Neutrophil (primary cell): ENCODE results near the gene ATR.

ENCODE experiments used
- H3K27ac ChIP-seq: fragments of 200-600 bp; sonication (generic); 2 replicates; pipeline ENCODE4 v1.5.1; 2016; ENCODE audit warnings: mild to moderate bottlenecking, moderate library complexity
- H3K27me3 ChIP-seq: fragments of 200-600 bp; sonication (generic); 2 replicates; pipeline ENCODE4 v1.6.0; 2016; ENCODE audit warnings: mild to moderate bottlenecking
- H3K36me3 ChIP-seq: fragments of 200-600 bp; sonication (generic); 2 replicates; pipeline ENCODE4 v1.5.1; 2017
- H3K4me1 ChIP-seq, 2 experiments: fragments of 200-600 bp in 1 of 2; sonication (generic) in 1 of 2; 1 replicate in 1 of 2; 2 replicates in 1 of 2; pipeline versions ENCODE4 v1.5.1 to v1.6.1; 2013 to 2016; ENCODE audit warnings: low read depth in 1 of 2, low read length in 1 of 2, mild to moderate bottlenecking in 1 of 2, moderate library complexity in 1 of 2; ENCODE audit not compliant: control insufficient read depth in 1 of 2, insufficient read depth in 1 of 2
- H3K4me3 ChIP-seq, 2 experiments: fragments of 200-600 bp in 1 of 2; sonication (generic) in 1 of 2; 1 replicate in 1 of 2; 2 replicates in 1 of 2; pipeline ENCODE4 v1.5.1; 2013 to 2016; ENCODE audit warnings: low read depth in 1 of 2, low read length in 1 of 2, mild to moderate bottlenecking in 1 of 2, moderate library complexity in 1 of 2
- H3K9me3 ChIP-seq: fragments of 200-600 bp; sonication (generic); 2 replicates; pipeline ENCODE4 v1.5.1; 2016
- TF ChIP-seq, protein P1 (sequence below): fragments of 200-600 bp; sonication (generic); IDR thresholded peaks from 2 replicates; pipeline ENCODE4 v1.5.1; 2016; ENCODE audit warnings: antibody characterized with exemption

Gene ATR

DNA sequence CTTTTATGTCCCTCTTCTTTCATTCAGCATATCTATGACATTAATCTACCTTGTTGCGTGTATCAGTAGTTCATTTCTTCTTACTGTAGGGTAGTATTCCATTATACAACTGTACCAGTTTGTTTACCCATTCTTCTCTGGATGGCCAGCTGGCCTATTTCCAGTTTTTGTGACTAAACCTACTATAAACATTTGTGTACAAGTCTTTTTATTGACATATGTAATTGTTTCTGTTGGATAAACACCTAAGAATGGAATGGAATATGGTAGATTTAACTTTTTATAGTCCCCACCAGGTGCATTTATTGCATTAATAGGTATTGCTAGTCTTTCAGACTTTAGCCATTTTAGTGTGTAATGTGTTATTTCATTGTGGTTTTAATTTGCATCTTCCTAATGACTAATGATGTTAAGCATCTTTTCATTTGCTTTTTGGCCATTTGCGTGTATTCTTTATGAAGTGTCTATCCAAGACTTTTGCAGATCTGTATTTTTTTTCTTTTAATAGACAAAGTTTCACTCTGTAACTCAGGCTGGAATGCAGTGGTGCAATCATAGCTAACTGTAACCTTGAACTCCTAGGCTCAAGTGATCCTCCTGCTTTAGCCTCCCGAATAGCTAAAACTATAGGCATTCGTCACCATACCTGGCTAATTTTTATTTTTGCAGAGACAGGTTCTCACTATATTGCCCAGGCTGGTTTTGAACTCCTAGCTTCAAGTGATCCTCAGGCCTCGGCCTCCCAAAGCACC, 88.8 kb downstream of the ATR start:
- no peak overlapping the region for H3K4me3 ChIP-seq
- H3K4me1 ChIP-seq: peaks cover 0 to 4% of the 10 kb centered on the region in 2 experiments
- no peaks in the 10 kb centered on the region for H3K9me3 ChIP-seq
- no peak overlapping the region for H3K27ac ChIP-seq
- H3K36me3 ChIP-seq: peaks cover 21% of the 10 kb centered on the region
- no peaks in the 10 kb centered on the region for H3K27me3 ChIP-seq
- TF ChIP-seq, protein P1, sequence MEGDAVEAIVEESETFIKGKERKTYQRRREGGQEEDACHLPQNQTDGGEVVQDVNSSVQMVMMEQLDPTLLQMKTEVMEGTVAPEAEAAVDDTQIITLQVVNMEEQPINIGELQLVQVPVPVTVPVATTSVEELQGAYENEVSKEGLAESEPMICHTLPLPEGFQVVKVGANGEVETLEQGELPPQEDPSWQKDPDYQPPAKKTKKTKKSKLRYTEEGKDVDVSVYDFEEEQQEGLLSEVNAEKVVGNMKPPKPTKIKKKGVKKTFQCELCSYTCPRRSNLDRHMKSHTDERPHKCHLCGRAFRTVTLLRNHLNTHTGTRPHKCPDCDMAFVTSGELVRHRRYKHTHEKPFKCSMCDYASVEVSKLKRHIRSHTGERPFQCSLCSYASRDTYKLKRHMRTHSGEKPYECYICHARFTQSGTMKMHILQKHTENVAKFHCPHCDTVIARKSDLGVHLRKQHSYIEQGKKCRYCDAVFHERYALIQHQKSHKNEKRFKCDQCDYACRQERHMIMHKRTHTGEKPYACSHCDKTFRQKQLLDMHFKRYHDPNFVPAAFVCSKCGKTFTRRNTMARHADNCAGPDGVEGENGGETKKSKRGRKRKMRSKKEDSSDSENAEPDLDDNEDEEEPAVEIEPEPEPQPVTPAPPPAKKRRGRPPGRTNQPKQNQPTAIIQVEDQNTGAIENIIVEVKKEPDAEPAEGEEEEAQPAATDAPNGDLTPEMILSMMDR: no peak

DNA sequence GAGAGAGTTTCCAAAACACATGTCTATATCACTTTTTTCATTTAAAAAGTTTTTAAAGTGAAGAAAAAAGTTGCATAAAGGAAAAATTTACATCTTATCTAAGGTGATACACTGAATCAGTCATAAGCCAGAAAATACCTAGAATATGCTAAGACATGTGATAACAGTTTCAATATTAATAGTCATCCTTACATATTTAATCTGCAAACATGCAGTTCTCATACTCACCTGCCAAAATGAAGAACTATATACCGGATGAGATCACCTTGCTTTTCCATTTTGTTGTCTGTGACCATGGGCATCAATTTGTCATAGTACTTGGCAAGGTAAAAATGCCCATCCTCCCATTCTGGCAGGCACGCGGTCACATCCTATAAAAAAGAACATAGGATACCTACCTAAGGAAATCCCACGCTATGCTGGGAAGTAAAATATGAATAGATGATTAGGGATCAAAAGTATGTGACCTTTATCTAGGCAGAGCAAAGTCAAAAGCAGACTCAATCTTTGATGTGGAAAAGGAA, 93.6 kb downstream of the ATR start:
- Histone ChIP-seq H3K27ac (no peak overlapping the region), H3K4me1 (peaks cover 0 to 4% of the 10 kb centered on the region in 2 experiments), H3K27me3 (no peaks in the 10 kb centered on the region), H3K36me3 (peaks cover 18% of the 10 kb centered on the region), H3K9me3 (peaks cover 16% of the 10 kb centered on the region), H3K4me3 (no peak overlapping the region)
- TF ChIP-seq, protein P1: no peak

DNA sequence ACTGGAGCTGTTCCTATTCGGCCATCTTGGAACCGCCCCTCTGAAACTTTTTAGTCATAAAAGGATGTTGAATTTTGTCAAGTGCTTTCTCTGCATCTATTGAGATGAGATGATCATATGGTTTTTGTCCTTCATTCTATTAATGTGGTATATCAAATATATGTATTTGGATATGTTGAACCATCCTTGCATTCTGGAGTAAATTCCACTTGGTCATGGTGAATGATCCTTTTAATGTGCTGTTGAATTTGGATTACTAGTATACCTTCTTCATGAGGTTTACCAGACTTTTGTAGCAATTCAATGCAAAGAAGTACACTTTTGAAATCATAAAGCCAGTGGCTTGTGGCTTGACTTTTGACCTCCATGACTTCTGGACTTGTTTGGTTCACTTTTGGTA, 97.3 kb downstream of the ATR start:
- TF ChIP-seq, protein P1: no peak
- Histone ChIP-seq H3K4me1 (peaks cover 0 to 2% of the 10 kb centered on the region in 2 experiments), H3K36me3 (peaks cover 18% of the 10 kb centered on the region), H3K9me3 (peaks cover 16% of the 10 kb centered on the region), H3K27me3 (no peaks in the 10 kb centered on the region), H3K27ac (no peak overlapping the region), H3K4me3 (no peak overlapping the region)

DNA sequence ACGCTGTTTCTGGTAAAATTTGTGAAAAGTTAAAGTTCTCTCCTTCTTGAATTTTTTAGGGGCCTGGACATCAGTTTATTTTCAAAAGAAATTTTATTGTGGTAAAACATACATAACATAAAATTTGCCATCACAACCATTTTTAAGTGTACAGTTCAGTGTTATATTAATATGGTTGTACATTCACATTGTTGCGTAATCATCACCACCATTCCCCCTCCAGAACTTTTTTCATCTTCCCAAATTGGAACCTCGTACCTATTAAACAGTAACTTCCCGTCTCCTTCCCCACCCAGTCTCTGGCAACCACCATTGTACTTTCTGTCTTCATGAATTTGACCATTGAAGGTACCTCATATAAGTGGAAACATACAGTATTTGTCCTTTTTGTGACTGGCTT, 107.7 kb downstream of the ATR start:
- Histone ChIP-seq H3K36me3 (no peaks in the 10 kb centered on the region), H3K27ac (no peak overlapping the region), H3K4me3 (no peak overlapping the region), H3K27me3 (no peaks in the 10 kb centered on the region), H3K4me1 (no peaks in the 10 kb centered on the region), H3K9me3 (no peaks in the 10 kb centered on the region)
- TF ChIP-seq, protein P1: no peak

DNA sequence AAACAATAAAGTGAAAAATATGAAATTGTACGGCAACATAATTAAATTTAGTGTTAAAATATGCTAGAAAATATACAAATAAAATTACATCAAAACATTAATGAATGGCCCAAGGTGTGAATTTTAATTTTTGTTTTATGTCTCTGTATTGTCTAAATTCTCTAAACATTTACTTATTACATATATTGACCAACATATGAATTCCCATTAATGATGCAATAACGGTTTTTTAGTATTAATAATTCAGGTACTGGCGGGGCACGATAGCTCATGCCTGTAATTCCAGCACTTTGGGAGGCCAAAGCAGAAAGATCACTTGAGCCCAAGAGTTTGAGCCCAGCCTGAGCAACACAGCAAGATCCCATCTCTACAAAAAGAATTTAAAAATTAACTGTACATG, 110.1 kb downstream of the ATR start:
- no peak overlapping the region for H3K27ac ChIP-seq
- H3K9me3 ChIP-seq: no peaks in the 10 kb centered on the region
- H3K4me3 ChIP-seq: no peak overlapping the region
- TF ChIP-seq, protein P1: no peak
- H3K36me3 ChIP-seq: no peaks in the 10 kb centered on the region
- no peaks in the 10 kb centered on the region for H3K4me1 ChIP-seq
- H3K27me3 ChIP-seq: no peaks in the 10 kb centered on the region
